ENCODE data around the gene DDX23.
"Not testable (repeated sequence)": the region's sequence is repeated elsewhere in the genome, so short reads cannot be mapped to it uniquely, and the experiment has no call there.

Gene DDX23

GRCh38 chr12:48882315-48882687, 30.3 kb upstream of the DDX23 start:
- H3K27ac ChIP-seq = no peak overlapping the region
- no peak overlapping the region for H3K9ac ChIP-seq (ENCODE audit: insufficient read length)
- no peak for DNase-seq (ENCODE audit: low read depth, low spot score)

GRCh38 chr12:48881686-48882314, 29.8 kb upstream of the DDX23 start:
- no peak overlapping the region for H3K9ac ChIP-seq (ENCODE audit: insufficient read length)
- H3K27ac ChIP-seq = no peak overlapping the region
- no peaks in the 10 kb centered on the region for H3K9me3 ChIP-seq (ENCODE audit: low read depth, low read length)
- H3K36me3 ChIP-seq (ENCODE audit: insufficient read depth, low read length) = no peaks in the 10 kb centered on the region
- no peak for DNase-seq (ENCODE audit: low read depth, low spot score)
- TF ChIP-seq POLR2AphosphoS5 (IDR thresholded peaks at IDR 0.05; ENCODE audit: borderline replicate concordance, low read depth, low read length) (no peak), FOXP2 (optimal IDR thresholded peaks at IDR 0.05; ENCODE audit: control extremely low read depth, extremely low read length, insufficient read depth) (no peak), EZH2 (IDR thresholded peaks at IDR 0.05) (no peak)
- no peak overlapping the region for H3K4me3 ChIP-seq

More at GRCh38 chr12:48882315-48882687, 30.3 kb upstream of the DDX23 start:
- no peak overlapping the region for H3K4me3 ChIP-seq
- TF ChIP-seq POLR2AphosphoS5 (IDR thresholded peaks at IDR 0.05; ENCODE audit: borderline replicate concordance, low read depth, low read length) = no peak
- no peak for TF ChIP-seq FOXP2 (optimal IDR thresholded peaks at IDR 0.05; ENCODE audit: control extremely low read depth, extremely low read length, insufficient read depth)
- TF ChIP-seq EZH2 (IDR thresholded peaks at IDR 0.05) = no peak
- no peaks in the 10 kb centered on the region for H3K36me3 ChIP-seq (ENCODE audit: insufficient read depth, low read length)
- no peaks in the 10 kb centered on the region for H3K9me3 ChIP-seq (ENCODE audit: low read depth, low read length)

- Histone ChIP-seq H3K9me3 (ENCODE audit: low read depth, low read length) (no peaks in the 10 kb centered on the region), H3K27ac (no peak overlapping the region), H3K9ac (ENCODE audit: insufficient read length) (no peak overlapping the region), H3K4me3 (no peak overlapping the region), H3K36me3 (ENCODE audit: insufficient read depth, low read length) (no peaks in the 10 kb centered on the region)
- TF ChIP-seq EZH2 (IDR thresholded peaks at IDR 0.05) = no peak
- TF ChIP-seq POLR2AphosphoS5 (IDR thresholded peaks at IDR 0.05; ENCODE audit: borderline replicate concordance, low read depth, low read length) = no peak
- TF ChIP-seq FOXP2 (optimal IDR thresholded peaks at IDR 0.05; ENCODE audit: control extremely low read depth, extremely low read length, insufficient read depth) = no peak
- no peak for DNase-seq (ENCODE audit: low read depth, low spot score)
Observed at GRCh38 chr12:48880647-48881046, 28.7 kb upstream of the DDX23 start.

GRCh38 chr12:48878548-48878947, 26.6 kb upstream of the DDX23 start:
- no peak overlapping the region for H3K9ac ChIP-seq (ENCODE audit: insufficient read length)
- no peak overlapping the region for H3K27ac ChIP-seq
- no peak for DNase-seq (ENCODE audit: low read depth, low spot score)
- no peak overlapping the region for H3K4me3 ChIP-seq
- no peaks in the 10 kb centered on the region for H3K36me3 ChIP-seq (ENCODE audit: insufficient read depth, low read length)
- TF ChIP-seq EZH2 (IDR thresholded peaks at IDR 0.05) = no peak
- no peak for TF ChIP-seq POLR2AphosphoS5 (IDR thresholded peaks at IDR 0.05; ENCODE audit: borderline replicate concordance, low read depth, low read length)
- TF ChIP-seq FOXP2 (optimal IDR thresholded peaks at IDR 0.05; ENCODE audit: control extremely low read depth, extremely low read length, insufficient read depth) = no peak
- no peaks in the 10 kb centered on the region for H3K9me3 ChIP-seq (ENCODE audit: low read depth, low read length)

- Histone ChIP-seq H3K27ac (no peak overlapping the region), H3K4me3 (no peak overlapping the region), H3K9me3 (ENCODE audit: low read depth, low read length) (no peaks in the 10 kb centered on the region), H3K9ac (ENCODE audit: insufficient read length) (no peak overlapping the region), H3K36me3 (ENCODE audit: insufficient read depth, low read length) (no peaks in the 10 kb centered on the region)
- TF ChIP-seq EZH2 (IDR thresholded peaks at IDR 0.05) = no peak
- no peak for TF ChIP-seq POLR2AphosphoS5 (IDR thresholded peaks at IDR 0.05; ENCODE audit: borderline replicate concordance, low read depth, low read length)
- DNase-seq (ENCODE audit: low read depth, low spot score) = no peak
Observed at GRCh38 chr12:48875944-48876515, 24.1 kb upstream of the DDX23 start.

GRCh38 chr12:48873534-48873933, 21.6 kb upstream of the DDX23 start:
- not testable (repeated sequence) for H3K9ac ChIP-seq (ENCODE audit: insufficient read length); H3K36me3 ChIP-seq (ENCODE audit: insufficient read depth, low read length); H3K9me3 ChIP-seq (ENCODE audit: low read depth, low read length); H3K4me3 ChIP-seq; DNase-seq (ENCODE audit: low read depth, low spot score); H3K27ac ChIP-seq

GRCh38 chr12:48873096-48873495, 21.1 kb upstream of the DDX23 start:
- H3K9ac ChIP-seq (ENCODE audit: insufficient read length) = no peak overlapping the region
- no peaks in the 10 kb centered on the region for H3K36me3 ChIP-seq (ENCODE audit: insufficient read depth, low read length)
- no peaks in the 10 kb centered on the region for H3K9me3 ChIP-seq (ENCODE audit: low read depth, low read length)
- H3K4me3 ChIP-seq = no peak overlapping the region
- no peak overlapping the region for H3K27ac ChIP-seq
- no peak for DNase-seq (ENCODE audit: low read depth, low spot score)
- no peak for TF ChIP-seq EZH2 (IDR thresholded peaks at IDR 0.05)
- no peak for TF ChIP-seq FOXP2 (optimal IDR thresholded peaks at IDR 0.05; ENCODE audit: control extremely low read depth, extremely low read length, insufficient read depth)
- no peak for TF ChIP-seq POLR2AphosphoS5 (IDR thresholded peaks at IDR 0.05; ENCODE audit: borderline replicate concordance, low read depth, low read length)

- H3K4me3 ChIP-seq = no peak overlapping the region
- H3K9ac ChIP-seq (ENCODE audit: insufficient read length) = no peak overlapping the region
- H3K36me3 ChIP-seq (ENCODE audit: insufficient read depth, low read length) = no peaks in the 10 kb centered on the region
- no peak for DNase-seq (ENCODE audit: low read depth, low spot score)
- no peak overlapping the region for H3K27ac ChIP-seq
- no peaks in the 10 kb centered on the region for H3K9me3 ChIP-seq (ENCODE audit: low read depth, low read length)
- TF ChIP-seq FOXP2 (optimal IDR thresholded peaks at IDR 0.05; ENCODE audit: control extremely low read depth, extremely low read length, insufficient read depth) (no peak), EZH2 (IDR thresholded peaks at IDR 0.05) (no peak), POLR2AphosphoS5 (IDR thresholded peaks at IDR 0.05; ENCODE audit: borderline replicate concordance, low read depth, low read length) (no peak)
Observed at GRCh38 chr12:48869191-48869590, 17.2 kb upstream of the DDX23 start.

GRCh38 chr12:48868451-48868850, 16.5 kb upstream of the DDX23 start:
- Histone ChIP-seq H3K36me3 (ENCODE audit: insufficient read depth, low read length) (no peaks in the 10 kb centered on the region), H3K9ac (ENCODE audit: insufficient read length) (no peak overlapping the region), H3K9me3 (ENCODE audit: low read depth, low read length) (no peaks in the 10 kb centered on the region), H3K27ac (no peak overlapping the region), H3K4me3 (no peak overlapping the region)
- DNase-seq (ENCODE audit: low read depth, low spot score) = no peak
- TF ChIP-seq FOXP2 (optimal IDR thresholded peaks at IDR 0.05; ENCODE audit: control extremely low read depth, extremely low read length, insufficient read depth) = no peak
